Measurements from ENCODE around the gene ZNF91. TPM values are rescaled to one million over a fixed set of nuclear protein-coding genes. Genes with fewer than 3 reads are reported as not detected.
"Not testable (repeated sequence)": the region's sequence is repeated elsewhere in the genome, so short reads cannot be mapped to it uniquely, and the experiment has no call there.

ZNF91 gene
- total RNA-seq, 1 experiment from 2014 or later = 43.5 TPM

DNA sequence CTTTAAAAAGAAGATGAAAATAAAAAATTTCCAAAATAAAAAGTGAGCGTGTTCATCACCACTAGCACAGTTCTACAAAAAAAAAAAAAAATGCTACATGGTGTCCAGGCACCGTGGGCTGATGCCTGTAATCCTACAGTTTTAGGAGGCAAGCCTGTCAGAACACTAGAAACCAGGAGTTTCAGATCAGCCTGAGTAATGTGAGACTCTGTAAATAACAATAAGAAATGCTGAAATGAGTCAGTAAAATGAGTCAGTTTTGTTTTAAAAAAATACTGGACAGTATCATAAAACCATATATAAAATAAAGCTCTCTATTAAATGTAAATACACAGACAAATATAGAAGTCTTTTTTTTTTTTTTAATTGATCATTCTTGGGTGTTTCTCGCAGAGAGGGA, 30.0 kb downstream of the ZNF91 start:
- Histone ChIP-seq H3K4me2 (ENCODE audit: insufficient read depth, insufficient read length, low read length) (no peak overlapping the region), H3K27ac (ENCODE audit: insufficient read length, low read depth, low read length) (no peak overlapping the region), H3K56ac (ENCODE audit: insufficient read length, low read depth, low read length) (no peak overlapping the region), H3K9me3 (ENCODE audit: control insufficient read depth, low read depth, low read length) (peaks cover 40% of the 10 kb centered on the region), H3K79me2 (ENCODE audit: insufficient read depth, low read length) (no peaks in the 10 kb centered on the region), H3K4me1 (ENCODE audit: insufficient read depth, low read length) (no peaks in the 10 kb centered on the region), H2BK120ac (ENCODE audit: low read depth, low read length, poor library complexity, severe bottlenecking) (no peak overlapping the region), H3T11ph (ENCODE audit: low read length) (no peak overlapping the region), H2AFZ (ENCODE audit: low read length) (no peak overlapping the region), H4K20me1 (ENCODE audit: control insufficient read depth, insufficient read depth, insufficient read length) (no peaks in the 10 kb centered on the region), H2BK12ac (ENCODE audit: insufficient read length, low read depth, low read length) (no peak overlapping the region), H3K14ac (ENCODE audit: insufficient read depth, low read length) (no peak overlapping the region), H3K79me1 (ENCODE audit: insufficient read depth, low read depth, low read length, poor library complexity, severe bottlenecking) (no peaks in the 10 kb centered on the region), H2BK20ac (ENCODE audit: low read depth, low read length, poor library complexity, severe bottlenecking) (no peak overlapping the region), H3K23me2 (ENCODE audit: insufficient read length, low read depth, low read length, poor library complexity, severe bottlenecking) (no peaks in the 10 kb centered on the region), H4K5ac (ENCODE audit: insufficient read length, low read depth, low read length) (no peak overlapping the region), H3K27me3 (ENCODE audit: insufficient read depth, low read length) (no peaks in the 10 kb centered on the region), H3K23ac (ENCODE audit: insufficient read length, low read depth, low read length) (no peak overlapping the region), H2BK5ac (ENCODE audit: insufficient read length, low read length) (no peak overlapping the region), H3K9ac (ENCODE audit: extremely low read depth, insufficient read length, low read length) (no peak overlapping the region), H2AK5ac (ENCODE audit: insufficient read length, low read length) (no peak overlapping the region), H4K91ac (ENCODE audit: insufficient read length, low read depth, low read length) (no peak overlapping the region), H2BK15ac (ENCODE audit: low read depth, low read length) (no peak overlapping the region), H3K18ac (ENCODE audit: insufficient read length, low read depth, low read length) (no peak overlapping the region), H4K8ac (replicated peaks; ENCODE audit: insufficient read length, low read depth, low read length) (no peak overlapping the region), H3K4ac (ENCODE audit: low read depth, low read length) (no peak overlapping the region)
- peaks cover 83 to 87% of the 10 kb centered on the region in 2 experiments for H3K9me3 Mint-ChIP-seq
- H3K27ac Mint-ChIP-seq = no peak overlapping the region
- H3K36me3 Mint-ChIP-seq (ENCODE audit: insufficient read depth in 1 of 3, low read depth in 3 of 3) = peaks cover 70 to 92% (median 86%) of the 10 kb centered on the region in 3 experiments
- DNase-seq = no peak
- H3K4me1 Mint-ChIP-seq = no peaks in the 10 kb centered on the region
- no CpG with 5 or more reads among the region's 3 CpGs for WGBS (ENCODE audit: extremely low coverage, insufficient read length, low lambda C conversion rate)
- no peak overlapping the region for H3K4me3 Mint-ChIP-seq
- TF ChIP-seq, protein P1, sequence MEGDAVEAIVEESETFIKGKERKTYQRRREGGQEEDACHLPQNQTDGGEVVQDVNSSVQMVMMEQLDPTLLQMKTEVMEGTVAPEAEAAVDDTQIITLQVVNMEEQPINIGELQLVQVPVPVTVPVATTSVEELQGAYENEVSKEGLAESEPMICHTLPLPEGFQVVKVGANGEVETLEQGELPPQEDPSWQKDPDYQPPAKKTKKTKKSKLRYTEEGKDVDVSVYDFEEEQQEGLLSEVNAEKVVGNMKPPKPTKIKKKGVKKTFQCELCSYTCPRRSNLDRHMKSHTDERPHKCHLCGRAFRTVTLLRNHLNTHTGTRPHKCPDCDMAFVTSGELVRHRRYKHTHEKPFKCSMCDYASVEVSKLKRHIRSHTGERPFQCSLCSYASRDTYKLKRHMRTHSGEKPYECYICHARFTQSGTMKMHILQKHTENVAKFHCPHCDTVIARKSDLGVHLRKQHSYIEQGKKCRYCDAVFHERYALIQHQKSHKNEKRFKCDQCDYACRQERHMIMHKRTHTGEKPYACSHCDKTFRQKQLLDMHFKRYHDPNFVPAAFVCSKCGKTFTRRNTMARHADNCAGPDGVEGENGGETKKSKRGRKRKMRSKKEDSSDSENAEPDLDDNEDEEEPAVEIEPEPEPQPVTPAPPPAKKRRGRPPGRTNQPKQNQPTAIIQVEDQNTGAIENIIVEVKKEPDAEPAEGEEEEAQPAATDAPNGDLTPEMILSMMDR (conservative IDR thresholded peaks at IDR 0.05) = no peak
- H3K27me3 Mint-ChIP-seq (ENCODE audit: low read depth) = peaks cover 6% of the 10 kb centered on the region; the same call in 1 of the 2 replicates

DNA sequence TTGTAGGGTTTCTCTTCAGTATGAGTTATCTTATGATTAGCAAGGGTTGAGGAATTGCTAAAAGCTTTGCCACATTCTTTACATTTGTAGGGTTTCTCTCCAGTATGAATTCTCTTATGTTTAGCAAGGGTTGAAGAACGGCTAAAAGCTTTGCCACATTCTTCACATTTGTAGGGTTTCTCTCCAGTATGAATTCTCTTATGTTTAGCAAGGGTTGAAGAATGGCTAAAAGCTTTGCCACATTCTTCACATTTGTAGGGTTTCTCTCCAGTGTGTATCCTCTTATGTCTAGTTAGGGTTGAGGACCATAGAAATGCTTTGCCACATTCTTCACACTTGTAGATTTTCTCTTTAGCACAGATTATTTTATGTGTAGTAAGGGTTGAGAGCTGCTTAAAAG, 33.4 kb downstream of the ZNF91 start:
- not testable (repeated sequence) for DNase-seq; H3K79me1 ChIP-seq (ENCODE audit: insufficient read depth, low read depth, low read length, poor library complexity, severe bottlenecking); H2BK5ac ChIP-seq (ENCODE audit: insufficient read length, low read length); H2BK20ac ChIP-seq (ENCODE audit: low read depth, low read length, poor library complexity, severe bottlenecking); H3K18ac ChIP-seq (ENCODE audit: insufficient read length, low read depth, low read length); H3K27me3 ChIP-seq (ENCODE audit: insufficient read depth, low read length); H4K20me1 ChIP-seq (ENCODE audit: control insufficient read depth, insufficient read depth, insufficient read length); H3K27ac Mint-ChIP-seq; H3K4me1 ChIP-seq (ENCODE audit: insufficient read depth, low read length); H4K5ac ChIP-seq (ENCODE audit: insufficient read length, low read depth, low read length); H2BK120ac ChIP-seq (ENCODE audit: low read depth, low read length, poor library complexity, severe bottlenecking); H3K23me2 ChIP-seq (ENCODE audit: insufficient read length, low read depth, low read length, poor library complexity, severe bottlenecking); H2BK15ac ChIP-seq (ENCODE audit: low read depth, low read length); H3K27me3 Mint-ChIP-seq (ENCODE audit: low read depth); H3K4me1 Mint-ChIP-seq; H3K4ac ChIP-seq (ENCODE audit: low read depth, low read length); H3K27ac ChIP-seq (ENCODE audit: insufficient read length, low read depth, low read length); H3K79me2 ChIP-seq (ENCODE audit: insufficient read depth, low read length); H4K91ac ChIP-seq (ENCODE audit: insufficient read length, low read depth, low read length); H3K4me2 ChIP-seq (ENCODE audit: insufficient read depth, insufficient read length, low read length); H2BK12ac ChIP-seq (ENCODE audit: insufficient read length, low read depth, low read length); H3T11ph ChIP-seq (ENCODE audit: low read length); H3K23ac ChIP-seq (ENCODE audit: insufficient read length, low read depth, low read length); H3K9ac ChIP-seq (ENCODE audit: extremely low read depth, insufficient read length, low read length); H3K56ac ChIP-seq (ENCODE audit: insufficient read length, low read depth, low read length); H3K14ac ChIP-seq (ENCODE audit: insufficient read depth, low read length); H3K4me3 Mint-ChIP-seq; H4K8ac ChIP-seq (replicated peaks; ENCODE audit: insufficient read length, low read depth, low read length); H2AK5ac ChIP-seq (ENCODE audit: insufficient read length, low read length); H2AFZ ChIP-seq (ENCODE audit: low read length)
- no CpG with 5 or more reads among the region's 1 CpG for WGBS (ENCODE audit: extremely low coverage, insufficient read length, low lambda C conversion rate)
- Mint-ChIP-seq H3K9me3 (peaks cover 84 to 85% of the 10 kb centered on the region in 2 experiments), H3K36me3 (ENCODE audit: insufficient read depth in 1 of 3, low read depth in 3 of 3) (peaks cover 75 to 86% (median 81%) of the 10 kb centered on the region in 3 experiments)
- H3K9me3 ChIP-seq (ENCODE audit: control insufficient read depth, low read depth, low read length) = peaks cover 56% of the 10 kb centered on the region

Data from H9 (cell line).